Smooth muscle cell (in vitro differentiated cells): Measurements from ENCODE around the gene DDIT4. TPM values are rescaled to one million over a fixed set of nuclear protein-coding genes. Genes with fewer than 3 reads are reported as not detected.

ENCODE experiments used
- DNase-seq: peaks from one replicate; lab custom pipeline; 2025; ENCODE audit not compliant: unreplicated experiment; lab: John Stamatoyannopoulos, UW
- H2AFZ ChIP-seq: fragments of 200-600 bp; sonication (generic); 2 replicates; pipeline ENCODE4 v1.6.0; 2016; ENCODE audit warnings: antibody characterized with exemption, low read depth, mild to moderate bottlenecking
- H3F3A ChIP-seq: fragments of 200-600 bp; sonication (generic); 2 replicates; pipeline ENCODE4 v1.6.0; 2017; ENCODE audit warnings: antibody characterized with exemption, low read depth
- H3K27ac ChIP-seq: fragments of 200-600 bp; sonication (generic); 2 replicates; pipeline ENCODE4 v1.5.1; 2016; ENCODE audit warnings: low read depth, mild to moderate bottlenecking
- H3K27me3 ChIP-seq: fragments of 200-600 bp; sonication (generic); 2 replicates; pipeline ENCODE4 v1.6.1; 2016; ENCODE audit warnings: low read depth, mild to moderate bottlenecking
- H3K36me3 ChIP-seq: fragments of 200-600 bp; sonication (generic); 2 replicates; pipeline ENCODE4 v1.5.1; 2016; ENCODE audit warnings: low read depth
- H3K4me1 ChIP-seq: fragments of 200-600 bp; sonication (generic); 2 replicates; pipeline ENCODE4 v1.5.1; 2016; ENCODE audit warnings: low read depth
- H3K4me2 ChIP-seq: fragments of 200-600 bp; sonication (generic); 2 replicates; pipeline ENCODE4 v1.6.0; 2016; ENCODE audit warnings: mild to moderate bottlenecking
- H3K4me3 ChIP-seq: fragments of 200-600 bp; sonication (generic); 2 replicates; pipeline ENCODE4 v1.5.1; 2016; ENCODE audit warnings: mild to moderate bottlenecking
- H3K79me2 ChIP-seq: fragments of 200-600 bp; sonication (generic); 2 replicates; pipeline ENCODE4 v1.6.0; 2016; ENCODE audit warnings: low read depth, mild to moderate bottlenecking
- H3K9ac ChIP-seq: fragments of 200-600 bp; sonication (generic); 2 replicates; pipeline ENCODE4 v1.6.0; 2016; ENCODE audit warnings: low read depth
- H3K9me3 ChIP-seq: fragments of 200-600 bp; sonication (generic); replicated peaks from 2 replicates; pipeline ENCODE4 v1.5.1; 2016; ENCODE audit warnings: low read depth
- H4K20me1 ChIP-seq: fragments of 200-600 bp; sonication (generic); 2 replicates; pipeline ENCODE4 v1.6.0; 2016; ENCODE audit warnings: low read depth
- CTCF ChIP-seq: fragments of 200-600 bp; sonication (generic); IDR thresholded peaks from 2 replicates; pipeline ENCODE4 v1.5.1; 2017; ENCODE audit warnings: borderline replicate concordance, mild to moderate bottlenecking, antibody characterized with exemption; ENCODE audit not compliant: insufficient read depth, poor library complexity, severe bottlenecking
- WGBS: methylation state at CpG from one replicate; pipeline ENCODE4 v1.1.7; 2016; ENCODE audit warnings: low lambda C conversion rate; 5-methylcytosine and 5-hydroxymethylcytosine counted together
- polyA plus RNA-seq: library from polyadenylated mRNA; unstranded; fragments of >200 nt; fragmentation: Nextera tagmentation; extraction: Ambion mirVana; gene quantifications from 2 replicates; pipeline ENCODE4 v1.2.1, GENCODE V29; 2016
- total RNA-seq: library from RNA; depleted of rRNA; stranded (reverse); fragments of >200 nt; gene quantifications from 2 replicates; pipeline ENCODE4 v1.2.3, GENCODE V29; 2014

Gene DDIT4
- total and polyA plus RNA-seq, 2 experiments from 2014 or later: 198 to 248 TPM

DNA sequence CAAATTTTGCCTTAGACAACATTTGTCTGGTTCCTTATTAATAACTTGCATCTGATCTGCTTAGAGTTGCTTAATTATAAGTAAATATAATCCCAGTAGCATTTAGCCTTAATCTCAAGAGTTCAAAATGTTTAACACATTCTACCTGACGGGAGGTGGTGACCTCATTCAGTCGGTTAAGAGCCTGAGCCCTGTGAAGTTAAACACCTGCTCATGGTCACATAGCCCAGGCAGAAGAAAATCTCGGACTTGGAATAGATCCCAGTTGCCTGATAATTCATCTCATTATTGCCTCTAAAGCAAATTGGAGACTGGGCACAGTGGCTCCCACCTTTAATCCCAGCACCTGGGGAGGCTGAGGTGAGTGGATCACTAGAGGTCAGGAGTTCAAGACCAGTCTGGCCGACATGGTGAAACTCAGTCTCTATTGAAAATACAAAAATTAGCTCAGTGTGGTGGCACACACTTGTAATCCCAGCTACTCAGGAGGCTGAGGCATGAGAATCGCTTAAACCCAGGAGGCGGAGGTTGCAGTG is 39.1 kb upstream of the DDIT4 start:
- H3K27me3 ChIP-seq: no peaks in the 10 kb centered on the region
- TF ChIP-seq CTCF: no peak
- no peak overlapping the region for H3K4me3 ChIP-seq
- H3K9ac ChIP-seq: no peak overlapping the region
- H3K4me2 ChIP-seq: no peak overlapping the region
- H3K36me3 ChIP-seq: peaks cover 7% of the 10 kb centered on the region
- H3K4me1 ChIP-seq: no peaks in the 10 kb centered on the region
- H2AFZ ChIP-seq: no peak overlapping the region
- H3K79me2 ChIP-seq: peaks cover 12% of the 10 kb centered on the region
- H3K9me3 ChIP-seq: no peaks in the 10 kb centered on the region
- no peaks in the 10 kb centered on the region for H4K20me1 ChIP-seq
- no peaks in the 10 kb centered on the region for H3F3A ChIP-seq
- DNase-seq: no peak
- H3K27ac ChIP-seq: no peak overlapping the region
- WGBS: 96% methylated on average over 6 of the region's 6 CpGs

DNA sequence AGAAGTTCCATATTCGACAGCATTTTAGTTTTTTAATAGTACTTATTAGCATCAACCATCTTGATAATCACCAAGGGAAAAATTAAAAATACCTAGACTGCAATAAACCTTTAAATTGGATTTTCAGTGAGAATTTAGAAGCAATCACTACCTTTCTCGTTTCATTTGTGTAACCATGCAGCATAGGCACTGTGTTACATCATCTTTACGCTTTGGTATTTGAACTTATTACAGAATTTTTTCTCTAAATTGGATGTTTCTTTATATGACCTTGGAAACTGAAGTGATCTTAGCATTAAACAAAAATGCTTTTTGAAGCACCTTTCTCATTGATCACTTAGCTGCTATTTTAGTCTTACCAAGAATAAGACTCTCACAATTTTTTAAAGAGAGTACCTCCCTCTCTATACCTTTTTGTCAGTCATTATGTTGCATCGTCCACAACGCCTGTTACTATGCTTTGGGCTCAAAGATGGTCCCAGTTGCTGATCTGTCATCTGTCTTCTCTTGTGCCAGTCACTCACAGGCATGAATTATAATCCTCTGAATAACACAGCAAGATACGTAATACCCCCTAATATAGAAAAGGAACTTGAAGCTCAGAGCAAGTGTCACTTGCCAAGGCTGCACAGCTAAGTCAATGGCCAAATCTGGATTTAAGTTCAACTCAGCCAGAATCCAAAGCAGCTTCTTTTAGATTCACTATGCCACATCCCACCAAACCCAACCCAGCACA is 38.0 kb upstream of the DDIT4 start:
- no peaks in the 10 kb centered on the region for H3K4me1 ChIP-seq
- no peak overlapping the region for H3K4me3 ChIP-seq
- DNase-seq: no peak
- WGBS: 94% methylated on average over 6 of the region's 6 CpGs
- no peak overlapping the region for H3K9ac ChIP-seq
- H3K9me3 ChIP-seq: no peaks in the 10 kb centered on the region
- no peaks in the 10 kb centered on the region for H4K20me1 ChIP-seq
- H3K27ac ChIP-seq: no peak overlapping the region
- no peaks in the 10 kb centered on the region for H3K27me3 ChIP-seq
- no peak for TF ChIP-seq CTCF
- H3K4me2 ChIP-seq: no peak overlapping the region
- H2AFZ ChIP-seq: no peak overlapping the region
- H3K79me2 ChIP-seq: peaks cover 2% of the 10 kb centered on the region
- H3K36me3 ChIP-seq: peaks cover 7% of the 10 kb centered on the region
- H3F3A ChIP-seq: no peaks in the 10 kb centered on the region

DNA sequence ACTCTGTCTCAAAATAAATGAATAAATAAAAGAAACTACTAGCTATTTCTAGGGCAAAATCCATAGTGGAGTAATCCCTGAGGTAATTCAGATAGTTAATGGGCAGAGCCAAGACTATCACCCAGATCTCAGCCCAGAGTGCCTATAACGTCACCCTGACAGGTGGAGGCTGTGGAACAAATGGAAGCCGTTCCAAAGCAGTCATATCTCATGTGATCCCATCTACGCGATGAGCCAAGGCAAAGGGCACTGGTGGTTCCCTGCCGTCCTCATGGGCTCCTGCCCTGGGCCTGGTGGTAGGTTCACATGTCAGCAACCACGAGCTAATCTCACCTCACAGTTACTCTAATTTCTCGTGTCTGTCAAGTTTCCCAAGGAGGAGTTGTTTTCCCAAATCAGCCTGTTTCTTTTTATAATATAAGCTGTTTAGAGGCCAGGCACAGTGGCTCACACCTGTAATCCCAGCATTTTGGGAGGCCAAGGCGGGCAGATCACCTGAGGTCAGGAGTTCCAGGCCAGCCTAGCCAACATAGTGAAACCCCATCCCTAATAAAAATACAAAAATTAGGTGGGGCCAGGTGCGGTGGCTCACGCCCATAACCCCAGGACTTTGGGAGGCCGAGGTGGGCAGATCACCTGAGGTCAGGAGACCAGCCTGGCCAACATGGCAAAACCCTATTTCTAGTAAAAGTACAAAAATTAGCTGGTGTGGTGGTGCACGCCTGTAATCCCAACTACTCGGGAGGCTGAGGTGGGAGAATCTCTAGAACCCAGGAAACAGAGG is 35.1 kb upstream of the DDIT4 start:
- H3K4me2 ChIP-seq: no peak overlapping the region
- H2AFZ ChIP-seq: no peak overlapping the region
- H3F3A ChIP-seq: peaks cover 8% of the 10 kb centered on the region
- no peak overlapping the region for H3K27ac ChIP-seq
- no peak overlapping the region for H3K9ac ChIP-seq
- WGBS: 94% methylated on average over 13 of the region's 13 CpGs
- H3K4me3 ChIP-seq: no peak overlapping the region
- H4K20me1 ChIP-seq: no peaks in the 10 kb centered on the region
- H3K4me1 ChIP-seq: peaks cover 4% of the 10 kb centered on the region
- H3K27me3 ChIP-seq: no peaks in the 10 kb centered on the region
- H3K9me3 ChIP-seq: no peaks in the 10 kb centered on the region
- H3K36me3 ChIP-seq: peaks cover 1% of the 10 kb centered on the region
- no peaks in the 10 kb centered on the region for H3K79me2 ChIP-seq
- no peak for DNase-seq
- TF ChIP-seq CTCF: no peak
